ENCODE data around the gene TENT5C. TPM values are rescaled to one million over a fixed set of nuclear protein-coding genes. Genes with fewer than 3 reads are reported as not detected.
"Not testable (repeated sequence)": the region's sequence is repeated elsewhere in the genome, so short reads cannot be mapped to it uniquely, and the experiment has no call there.

The TENT5C gene
- polyA plus RNA-seq (2014; cell fraction: cytosol; rRNA removed), result not detected in 2 replicates
- not detected in 2 replicates for polyA plus RNA-seq (2014; cell fraction: nucleus; rRNA removed)

- DNase-seq (ENCODE audit: low spot score), result peak; percentile 93
Measured at GRCh38 chr1:117605774-117606648, at the start of gene TENT5C. Gene TENT5C, plus strand, starts transcription at chr1:117606048. Its CDS starts 16,821 bp downstream, at chr1:117622869.

GRCh38 chr1:117556341-117556740 lies 49.5 kb upstream of the TENT5C start:
- no peak for DNase-seq (ENCODE audit: low spot score)

GRCh38 chr1:117556976-117557375 lies 48.9 kb upstream of the TENT5C start:
- DNase-seq (ENCODE audit: low spot score), result no peak

- DNase-seq (ENCODE audit: low spot score), result not testable (repeated sequence)
Measured at GRCh38 chr1:117558451-117558850, 47.4 kb upstream of the TENT5C start.

GRCh38 chr1:117559139-117559538 lies 46.7 kb upstream of the TENT5C start:
- no peak for DNase-seq (ENCODE audit: low spot score)

GRCh38 chr1:117559985-117560384 lies 45.9 kb upstream of the TENT5C start:
- no peak for DNase-seq (ENCODE audit: low spot score)

- DNase-seq (ENCODE audit: low spot score), result no peak
Measured at GRCh38 chr1:117561071-117561470, 44.8 kb upstream of the TENT5C start.

- DNase-seq (ENCODE audit: low spot score), result no peak
Measured at GRCh38 chr1:117561551-117561950, 44.3 kb upstream of the TENT5C start.

GRCh38 chr1:117562581-117563491 lies 43.0 kb upstream of the TENT5C start:
- DNase-seq (ENCODE audit: low spot score), result no peak

- DNase-seq (ENCODE audit: low spot score), result no peak
Measured at GRCh38 chr1:117563492-117563875, 42.4 kb upstream of the TENT5C start.

- no peak for DNase-seq (ENCODE audit: low spot score)
Measured at GRCh38 chr1:117564227-117565075, 41.4 kb upstream of the TENT5C start.

GRCh38 chr1:117565076-117565556 lies 40.7 kb upstream of the TENT5C start:
- DNase-seq (ENCODE audit: low spot score), result no peak

GRCh38 chr1:117565745-117566455 lies 39.9 kb upstream of the TENT5C start:
- no peak for DNase-seq (ENCODE audit: low spot score)

GRCh38 chr1:117566556-117566955 lies 39.3 kb upstream of the TENT5C start:
- DNase-seq (ENCODE audit: low spot score), result no peak

GRCh38 chr1:117567435-117567834 lies 38.4 kb upstream of the TENT5C start:
- no peak for DNase-seq (ENCODE audit: low spot score)

GRCh38 chr1:117567976-117568375 lies 37.9 kb upstream of the TENT5C start:
- DNase-seq (ENCODE audit: low spot score), result no peak

- DNase-seq (ENCODE audit: low spot score), result no peak
Measured at GRCh38 chr1:117568999-117569398, 36.8 kb upstream of the TENT5C start.

GRCh38 chr1:117569856-117570255 lies 36.0 kb upstream of the TENT5C start:
- DNase-seq (ENCODE audit: low spot score), result no peak

GRCh38 chr1:117570988-117571409 lies 34.8 kb upstream of the TENT5C start:
- no peak for DNase-seq (ENCODE audit: low spot score)

GRCh38 chr1:117571496-117571895 lies 34.4 kb upstream of the TENT5C start:
- DNase-seq (ENCODE audit: low spot score), result no peak

All from SK-N-DZ (cell line).